SK-N-DZ (cell line): Measurements from ENCODE around the gene NREP.

Source experiments
- DNase-seq: peaks from one replicate; pipeline ENCODE4 v3.0.0-alpha.2; 2015; ENCODE audit warnings: low spot score

NREP gene

DNA sequence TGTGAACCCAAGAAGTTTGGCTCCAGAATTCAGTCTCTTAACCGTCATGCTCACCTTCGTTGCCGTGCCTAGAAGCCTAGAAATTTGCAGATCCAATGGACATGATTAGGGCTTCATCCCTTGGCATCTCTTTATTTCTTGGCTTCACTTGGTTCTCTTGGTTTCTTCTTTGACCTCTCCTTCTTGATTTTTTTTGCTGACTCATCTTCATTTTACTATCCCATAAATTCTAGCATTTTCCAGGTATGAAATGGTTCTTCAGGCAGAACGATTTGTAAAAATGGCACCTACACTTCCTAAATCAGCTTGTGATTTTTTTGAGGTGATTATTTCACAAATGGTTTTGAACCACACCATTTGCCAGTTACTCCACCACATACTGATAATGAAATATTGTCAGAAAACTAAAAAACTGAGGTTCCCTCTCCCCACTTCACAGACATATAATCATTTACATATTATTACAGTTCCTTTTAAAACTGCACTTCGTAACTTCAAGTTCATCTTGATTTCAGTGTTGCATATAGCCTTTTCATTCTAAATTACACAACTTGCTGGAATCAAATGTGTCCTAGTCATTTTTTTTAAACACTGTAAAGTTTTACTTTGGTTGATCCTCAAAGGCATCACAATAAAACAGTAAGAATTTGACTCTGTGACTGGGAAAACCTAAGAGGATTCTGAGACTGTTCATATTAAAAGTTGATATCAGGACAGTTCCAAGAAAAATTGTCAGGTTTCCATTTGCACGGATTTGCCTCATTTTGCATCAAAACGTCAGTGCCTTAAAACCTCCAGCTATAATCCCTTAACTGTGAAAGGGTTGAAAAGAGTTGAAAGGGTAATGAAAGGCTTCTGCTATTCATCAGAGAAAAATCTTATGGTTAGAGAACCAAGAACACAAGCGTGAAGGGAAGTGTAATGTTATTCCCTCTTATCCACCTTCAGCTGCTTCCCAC lies 8.9 kb upstream of the NREP start:
- no peak for DNase-seq

DNA sequence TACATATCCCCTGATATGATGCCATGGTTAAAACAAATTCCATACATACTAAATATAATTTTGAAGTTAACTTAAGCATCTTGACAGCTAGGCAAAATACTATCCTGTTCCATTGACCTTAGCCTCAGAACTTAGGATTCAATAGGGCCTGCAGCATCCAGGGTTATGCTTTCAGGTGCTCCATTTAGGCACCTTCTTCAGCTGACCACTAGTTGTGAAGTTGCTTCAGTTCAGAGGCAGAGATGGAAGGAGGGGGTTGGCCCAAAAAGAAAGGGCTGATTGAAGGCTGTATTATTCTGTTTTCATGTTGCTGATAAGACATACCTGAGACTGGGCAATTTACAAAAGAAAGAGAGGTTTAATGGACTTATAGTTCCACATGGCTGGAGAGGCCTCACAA lies 7.0 kb upstream of the NREP start:
- DNase-seq: no peak

DNA sequence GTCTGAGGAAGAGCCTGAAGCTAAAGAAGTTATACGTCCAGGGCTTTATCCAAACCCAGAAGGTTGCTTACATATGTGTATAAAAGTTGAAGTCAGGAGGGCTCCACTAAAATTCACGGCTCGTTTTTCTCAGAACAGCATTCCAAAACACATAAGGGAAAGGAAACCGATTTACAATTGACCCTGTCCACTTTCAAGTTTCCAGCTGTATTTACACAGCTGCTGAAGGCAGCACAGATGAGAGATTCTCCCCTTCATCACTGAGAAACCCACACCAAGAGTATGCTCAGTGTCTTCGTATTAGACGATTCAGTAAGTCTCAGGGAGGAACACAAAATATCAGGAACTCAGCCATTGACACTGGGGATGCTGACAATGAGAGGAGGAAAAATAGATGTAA lies 5.9 kb upstream of the NREP start:
- DNase-seq: no peak

DNA sequence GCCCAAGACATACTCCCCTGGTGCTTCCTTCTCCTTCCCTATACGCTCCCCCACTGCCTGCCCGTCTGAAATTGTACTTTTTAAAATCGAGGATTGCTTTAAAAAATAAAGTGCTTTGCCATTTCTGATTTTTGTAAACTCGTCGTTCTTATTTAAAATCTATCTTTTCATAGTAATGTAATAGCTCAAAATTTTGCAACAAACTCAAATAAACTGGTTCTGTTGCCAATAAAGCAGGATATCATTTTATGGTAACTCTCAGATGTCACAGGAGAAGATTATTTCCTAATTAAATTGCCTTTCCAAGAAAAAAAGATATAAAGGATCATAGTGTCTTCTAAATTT lies 1.3 kb upstream of the NREP start:
- no peak for DNase-seq

DNA sequence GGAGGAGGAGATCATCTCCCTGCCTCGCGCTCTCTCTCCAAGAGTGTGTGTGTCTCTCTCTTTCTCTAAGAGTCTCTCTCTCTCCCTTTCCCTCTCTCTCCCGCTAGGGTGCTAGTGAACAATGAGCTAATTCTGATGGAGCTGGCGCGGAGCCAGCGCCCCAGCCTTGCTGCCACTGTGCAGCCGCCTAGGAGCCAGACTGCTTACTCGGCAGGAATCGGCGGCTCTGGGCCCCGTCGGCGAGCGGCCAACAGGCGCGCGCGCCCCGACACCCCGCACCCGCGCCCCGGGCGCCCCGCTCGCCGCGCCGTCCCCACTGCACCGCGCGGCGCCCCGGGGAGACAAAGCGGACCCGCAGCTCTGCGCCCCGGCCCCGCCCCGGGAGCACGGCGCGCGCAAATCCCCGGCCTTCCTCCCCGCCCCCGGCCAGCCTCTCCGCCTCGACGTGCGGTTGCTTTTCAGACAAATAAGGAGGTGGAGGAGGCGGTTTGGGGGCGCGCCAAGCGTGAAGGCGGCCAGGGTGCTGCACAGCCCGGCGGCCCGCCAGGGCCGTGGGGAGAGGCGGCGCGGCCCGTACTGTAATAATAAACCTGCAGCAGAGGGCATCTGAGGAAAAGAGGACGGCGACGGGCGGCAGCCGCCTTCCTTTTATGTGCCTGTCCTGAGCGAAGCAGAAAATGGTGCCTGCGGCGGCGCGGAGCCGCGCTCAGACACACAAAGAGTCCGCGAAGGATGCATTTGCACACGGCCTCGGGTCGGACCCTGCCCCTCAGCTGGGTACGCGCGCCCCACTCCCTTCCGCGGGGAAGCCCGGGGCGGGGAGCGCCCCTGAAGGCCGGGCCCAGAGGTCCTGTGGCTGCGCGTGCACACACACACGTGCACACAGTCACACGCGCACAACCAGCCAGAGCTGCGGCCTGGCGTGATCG lies 625 bp upstream of the NREP start:
- peak; percentile 97 for DNase-seq

DNA sequence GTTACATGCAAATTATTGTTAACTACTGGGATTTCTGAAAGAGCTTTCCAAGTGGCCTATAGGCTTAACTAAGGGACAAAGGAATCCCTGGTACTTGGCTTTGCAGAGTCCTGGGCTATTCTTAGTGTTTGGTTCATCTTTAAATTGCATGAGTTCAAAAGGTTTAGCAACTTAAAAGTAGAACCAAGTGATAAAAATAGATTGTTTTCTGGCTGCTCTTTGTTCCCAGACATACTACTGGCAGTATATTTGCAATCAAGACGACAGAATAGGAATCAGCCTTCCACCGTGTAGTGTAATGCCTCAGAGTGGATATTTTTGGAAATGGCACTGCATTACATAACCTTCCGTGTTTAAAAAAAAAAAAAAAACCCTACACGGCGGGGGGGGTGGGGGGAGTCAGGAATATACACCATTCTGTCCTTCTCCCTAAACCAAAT lies 1.0 kb downstream of the NREP start:
- peak; percentile 36 for DNase-seq

DNA sequence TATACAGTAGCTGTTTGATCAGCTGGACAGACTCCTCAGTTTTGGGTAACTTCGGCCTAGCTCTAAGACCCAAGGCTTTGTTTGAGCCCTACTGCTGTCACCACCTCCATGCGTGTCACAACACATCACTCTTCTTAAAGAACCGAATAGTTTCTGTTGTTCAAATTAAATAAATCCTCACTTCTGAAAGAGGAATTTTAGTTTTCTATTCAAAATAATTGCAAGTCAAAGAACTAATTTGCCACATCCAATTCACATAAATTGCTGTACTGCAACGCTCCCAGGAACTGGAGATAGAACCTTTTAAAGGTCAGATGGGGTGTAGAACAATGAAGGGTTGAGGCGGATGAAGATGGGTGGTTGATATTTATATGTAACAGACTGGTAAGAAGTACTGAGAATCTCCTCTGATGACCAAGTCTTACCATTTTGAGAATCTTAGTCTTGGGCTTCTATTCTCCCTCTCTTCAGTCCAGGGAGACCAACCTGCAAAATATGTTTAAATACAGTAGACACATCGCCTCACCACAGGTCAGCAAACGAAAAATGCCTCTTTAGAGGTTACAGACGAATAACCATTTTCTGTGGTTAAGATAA lies 1.6 kb downstream of the NREP start:
- DNase-seq: peak; percentile 26

DNA sequence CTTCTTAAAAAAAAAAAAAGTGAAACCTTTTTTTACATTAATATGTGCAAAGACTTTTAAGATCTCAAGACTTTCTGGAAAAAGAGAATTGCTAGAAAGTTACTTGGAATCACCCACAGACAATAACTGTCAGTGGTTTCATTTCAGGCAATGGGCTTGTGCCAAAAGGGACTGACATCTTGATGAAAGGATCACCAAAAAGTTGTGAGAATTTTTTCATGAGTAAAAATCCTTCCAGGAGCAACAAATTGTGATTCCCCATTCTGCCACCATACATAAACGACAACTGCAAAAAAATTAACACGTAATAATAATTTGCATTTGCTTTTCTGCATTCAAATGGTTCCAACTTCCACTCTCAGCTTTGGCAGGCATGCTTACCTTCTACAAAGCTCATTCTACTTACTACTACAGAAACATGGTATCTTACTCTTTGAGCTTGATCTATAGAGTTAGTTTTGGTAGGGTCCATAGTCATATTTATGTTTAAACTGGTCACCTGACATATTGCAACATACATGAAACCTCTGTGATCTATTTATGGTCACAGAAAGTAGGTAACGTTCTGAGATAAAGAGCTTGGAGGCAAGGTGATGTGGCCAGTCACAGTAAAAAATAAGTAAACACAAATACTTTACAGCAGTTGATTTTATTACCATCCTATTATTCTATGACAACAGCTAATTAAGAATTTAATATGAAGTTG lies 3.0 kb downstream of the NREP start:
- no peak for DNase-seq

DNA sequence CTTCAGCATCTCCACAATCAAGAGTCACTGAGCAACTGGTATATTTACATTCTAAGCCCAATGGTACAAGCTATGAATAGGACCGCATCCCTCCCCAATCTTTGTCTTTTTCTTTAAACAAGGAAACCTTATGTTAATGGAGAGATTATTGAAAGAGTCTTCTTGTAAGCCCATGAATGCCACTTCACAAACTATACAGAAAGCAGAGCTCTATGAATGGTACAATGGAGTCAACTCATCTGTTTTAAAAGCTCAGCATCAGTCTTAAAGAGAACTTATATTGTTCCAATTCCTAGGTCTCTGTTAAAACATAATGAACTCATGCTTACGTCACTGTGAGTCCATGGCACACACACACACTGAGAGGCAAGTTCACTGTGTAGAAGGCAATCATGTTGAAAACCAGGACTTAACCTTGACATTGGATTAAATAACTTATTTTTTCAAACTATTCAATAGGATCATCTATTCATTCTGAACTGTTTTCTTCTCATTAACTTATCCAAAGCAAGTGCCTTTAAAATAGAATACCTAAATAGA lies 4.5 kb downstream of the NREP start:
- no peak for DNase-seq

DNA sequence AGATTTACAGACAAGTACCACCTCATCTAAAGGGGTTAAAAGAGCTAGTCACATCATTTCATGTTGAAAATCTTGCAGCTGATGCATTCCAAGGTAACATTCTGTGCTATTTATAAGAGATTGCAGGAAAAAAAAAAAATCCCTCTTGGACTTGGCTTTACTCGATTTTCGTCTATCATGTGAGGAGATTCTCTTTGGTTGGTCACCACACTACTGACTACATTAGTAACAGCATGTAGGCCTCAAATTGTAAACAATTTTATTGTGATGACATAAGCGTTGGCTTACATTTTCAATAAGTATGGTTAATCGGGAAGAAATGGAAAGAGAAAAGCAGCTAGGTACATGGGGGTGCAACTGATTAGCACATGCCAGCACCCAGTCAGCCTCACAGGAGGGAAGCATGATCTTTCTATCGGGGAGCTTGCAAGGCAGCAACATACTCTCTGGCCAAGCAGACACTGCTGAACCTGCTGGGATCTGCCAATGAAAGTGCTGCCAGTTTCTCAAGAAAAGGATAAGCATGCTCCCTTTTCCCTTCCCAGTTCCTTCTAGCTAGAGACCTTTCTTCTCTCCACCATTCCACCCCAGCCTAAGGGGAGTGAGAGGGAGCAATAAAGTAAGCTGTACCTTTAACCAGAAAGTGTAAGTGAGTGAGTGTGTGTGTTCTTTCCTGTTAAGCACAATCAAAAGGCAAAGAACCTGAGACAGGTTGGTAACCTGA lies 7.5 kb downstream of the NREP start:
- no peak for DNase-seq

DNA sequence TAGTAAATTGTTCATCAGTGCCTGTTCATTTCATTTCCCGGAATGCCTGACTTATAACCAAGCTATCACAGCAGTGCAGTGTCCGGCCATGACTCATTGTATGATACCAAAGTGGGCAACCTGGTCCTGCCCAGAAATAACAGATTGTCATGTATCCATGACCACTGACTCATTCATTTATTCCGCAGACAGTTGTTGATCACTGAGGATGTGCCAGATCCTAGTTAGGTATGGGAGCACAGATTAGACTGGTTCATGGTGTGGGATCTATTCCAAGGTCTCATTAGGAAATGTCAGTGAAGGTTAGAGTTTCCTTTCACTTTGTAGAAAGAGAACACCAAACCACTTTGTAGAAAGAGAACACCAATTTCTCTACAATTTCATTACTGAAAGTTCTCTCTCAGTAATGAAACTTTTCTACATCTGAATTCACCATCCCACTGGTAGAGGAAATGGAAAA lies 8.7 kb downstream of the NREP start:
- no peak for DNase-seq

DNA sequence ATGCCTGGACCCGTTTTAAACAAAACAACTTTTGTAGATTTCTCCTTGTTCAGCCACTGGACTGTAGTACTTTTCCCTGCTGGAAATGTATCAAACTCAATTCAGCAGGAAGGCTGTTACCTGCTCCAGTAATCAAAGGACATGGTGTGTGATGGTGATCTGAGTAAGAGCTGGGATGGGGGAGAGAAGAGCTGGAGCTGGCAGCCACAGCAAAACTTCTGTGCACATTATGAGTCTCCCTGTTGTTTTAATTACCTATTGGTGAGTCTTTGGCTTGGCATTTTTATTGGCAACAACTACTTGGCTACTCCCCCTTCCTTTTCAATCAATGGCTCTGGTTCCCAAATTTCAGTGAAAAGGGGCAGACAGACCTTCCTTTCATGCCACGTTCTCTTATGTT lies 9.7 kb downstream of the NREP start:
- DNase-seq: no peak

DNA sequence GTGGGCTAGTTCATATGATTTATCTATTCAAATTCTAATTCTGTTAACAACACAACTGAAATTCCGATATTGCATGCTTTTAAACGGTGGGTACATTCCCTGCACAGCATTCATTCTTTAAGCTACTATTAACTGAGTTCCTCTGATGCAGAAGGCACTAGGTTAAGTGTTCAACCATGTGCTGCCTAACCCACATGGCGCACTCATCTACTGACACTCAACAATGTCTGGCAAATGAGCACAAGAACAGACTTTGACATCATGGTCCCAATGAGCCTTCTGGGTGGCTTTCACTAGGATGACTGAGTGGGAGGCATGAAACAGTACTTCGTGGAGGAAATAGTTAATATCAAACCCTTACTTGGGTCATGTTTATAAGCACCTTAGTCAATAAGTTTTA lies 10.2 kb downstream of the NREP start:
- DNase-seq: no peak

DNA sequence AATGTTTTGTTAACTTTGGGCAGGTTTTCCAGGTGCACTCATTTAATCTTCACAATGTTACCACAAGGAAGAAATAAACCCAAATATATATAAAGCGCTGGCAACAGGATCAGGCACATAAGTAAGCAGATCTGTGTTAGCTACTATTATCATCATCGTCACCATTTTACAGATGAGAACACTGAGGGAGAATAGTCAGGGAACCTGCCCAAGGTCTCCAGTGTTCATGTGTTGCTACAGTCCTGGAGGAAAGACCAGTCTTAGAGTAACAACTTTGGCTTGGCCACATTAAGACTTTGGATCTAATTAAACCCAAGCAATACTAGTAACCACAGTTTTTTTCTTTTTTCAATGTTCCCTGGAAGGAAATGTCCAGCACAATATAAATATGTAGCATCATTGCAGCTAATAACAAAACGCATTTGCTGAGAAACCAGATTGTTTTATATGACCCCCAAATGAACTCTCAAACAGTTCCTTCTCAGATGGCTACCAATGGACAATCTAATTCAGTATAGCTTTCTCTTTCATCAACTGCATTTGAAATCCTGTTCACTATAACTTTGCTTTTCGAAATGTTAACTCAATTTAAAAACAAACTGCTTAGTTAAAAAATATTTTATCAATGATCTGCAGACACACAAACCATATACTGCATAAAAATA lies 11.8 kb downstream of the NREP start:
- no peak for DNase-seq

DNA sequence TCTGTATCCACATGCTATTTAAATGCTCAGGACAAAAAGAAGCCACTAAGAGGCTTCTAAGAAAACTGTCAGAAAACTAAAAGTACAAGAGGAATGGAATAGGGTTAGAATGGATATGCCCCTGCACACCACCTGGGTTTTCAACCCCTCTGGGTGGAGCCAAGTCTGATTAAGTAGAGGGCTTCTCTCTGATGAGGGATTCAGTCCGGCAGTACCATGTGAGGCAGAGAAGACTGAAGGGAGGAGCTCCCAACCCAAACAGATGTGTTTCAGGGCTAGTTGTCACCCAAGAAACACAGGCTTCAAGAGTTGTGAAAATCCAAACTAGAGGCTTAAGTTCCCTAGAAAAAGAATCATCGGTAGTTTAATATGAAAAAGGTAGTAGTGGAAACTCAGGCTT lies 12.5 kb downstream of the NREP start:
- no peak for DNase-seq

DNA sequence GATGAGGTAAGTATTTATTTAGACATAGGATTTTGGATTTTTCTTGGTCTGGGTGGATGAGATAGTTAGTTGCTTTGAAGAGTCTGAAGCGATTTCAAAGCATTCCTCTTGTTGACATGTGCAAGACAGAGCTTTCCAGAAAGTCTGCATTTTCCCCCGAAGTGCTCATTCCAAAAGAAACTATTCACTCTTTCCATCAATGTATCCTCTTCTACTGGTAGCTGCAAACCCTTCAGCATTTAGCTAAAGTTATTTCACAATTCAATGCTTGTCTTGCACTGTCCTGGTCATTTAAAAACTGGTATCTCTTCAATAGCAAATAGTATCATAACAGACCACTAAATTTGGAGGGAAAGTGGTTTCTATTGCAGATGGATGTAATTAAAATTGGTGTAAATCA lies 13.0 kb downstream of the NREP start:
- DNase-seq: no peak

DNA sequence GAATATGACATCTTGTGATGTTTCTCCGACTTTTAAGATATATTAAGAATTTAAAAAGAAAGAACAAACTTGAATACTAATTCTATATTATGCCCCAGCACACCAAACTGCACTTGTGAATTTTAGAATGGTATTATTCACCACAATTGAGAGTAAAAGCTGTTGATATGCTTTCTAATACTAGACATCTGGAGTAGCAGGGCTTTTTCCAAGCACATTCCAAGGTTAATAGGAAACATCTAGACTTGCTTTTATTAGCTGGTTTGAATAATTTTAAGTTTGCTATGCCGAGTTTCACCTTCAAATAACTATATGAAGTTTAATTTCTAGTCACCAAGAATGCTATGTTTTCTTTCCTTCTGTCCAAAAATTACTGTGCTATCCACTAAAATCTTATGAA lies 13.5 kb downstream of the NREP start:
- DNase-seq: no peak

DNA sequence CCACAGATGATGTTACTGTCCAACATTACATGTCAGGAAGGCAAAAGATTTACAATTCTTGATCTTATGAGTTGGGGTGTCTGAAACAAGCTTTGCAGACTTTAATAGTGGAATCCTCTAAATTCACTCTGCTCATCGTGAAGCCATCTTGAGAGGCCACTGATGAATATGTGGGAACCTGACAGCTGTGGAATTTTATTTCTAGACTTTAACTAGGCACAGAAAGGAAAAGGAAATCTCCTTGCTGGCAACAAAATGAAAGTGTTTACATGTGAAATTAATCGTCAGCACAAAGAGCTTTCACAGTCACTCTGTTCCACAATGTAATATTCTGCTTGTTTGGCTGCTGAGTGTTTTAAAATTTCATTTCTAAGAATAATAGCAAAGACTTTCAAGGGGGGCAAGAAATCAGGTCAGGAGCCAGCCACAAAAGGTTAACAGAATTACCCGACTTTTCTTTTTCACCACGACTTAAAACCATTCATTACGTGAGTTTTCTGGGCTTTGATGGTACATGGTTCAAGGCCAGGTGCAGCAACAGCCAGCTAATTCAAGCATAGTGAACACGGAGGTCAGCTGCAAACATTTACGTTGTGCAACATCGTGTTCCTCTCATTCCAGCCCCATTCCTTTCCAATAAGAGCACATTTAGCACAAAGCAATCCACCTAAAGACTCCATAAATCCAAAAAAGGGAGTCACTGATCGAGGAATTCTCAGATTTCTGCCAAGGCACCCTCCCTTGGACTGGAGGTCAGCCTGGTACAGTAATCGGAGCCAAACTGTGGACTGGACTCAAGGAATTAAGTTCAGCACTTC lies 14.6 kb downstream of the NREP start:
- DNase-seq: no peak

DNA sequence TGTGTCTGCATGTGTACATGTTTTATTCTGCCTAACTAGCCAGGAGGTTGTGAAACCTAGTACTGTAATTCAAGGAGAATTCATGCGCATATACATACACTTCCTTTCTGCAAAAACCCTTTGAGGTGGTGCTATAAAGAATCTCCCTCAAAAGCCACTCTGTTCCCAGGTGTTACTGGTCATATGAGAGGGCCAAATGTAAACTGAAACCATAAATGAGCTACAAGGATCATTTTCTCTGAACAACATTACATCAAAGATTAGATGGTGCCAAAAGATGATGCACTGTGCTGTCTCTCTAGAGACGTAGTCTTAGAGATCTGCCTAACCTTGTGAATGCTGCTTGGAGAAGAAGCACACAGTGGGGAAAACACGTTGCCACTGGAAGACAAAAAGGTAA lies 15.7 kb downstream of the NREP start:
- no peak for DNase-seq
